C1 segment of cervical spinal cord (tissue), 14 donors: ENCODE data around the gene CAVIN4.

Experiments
- DNase-seq, 14 donors: peaks; one replicate each; lab custom pipeline; 2025; lab: John Stamatoyannopoulos, UW

CAVIN4 gene

DNA sequence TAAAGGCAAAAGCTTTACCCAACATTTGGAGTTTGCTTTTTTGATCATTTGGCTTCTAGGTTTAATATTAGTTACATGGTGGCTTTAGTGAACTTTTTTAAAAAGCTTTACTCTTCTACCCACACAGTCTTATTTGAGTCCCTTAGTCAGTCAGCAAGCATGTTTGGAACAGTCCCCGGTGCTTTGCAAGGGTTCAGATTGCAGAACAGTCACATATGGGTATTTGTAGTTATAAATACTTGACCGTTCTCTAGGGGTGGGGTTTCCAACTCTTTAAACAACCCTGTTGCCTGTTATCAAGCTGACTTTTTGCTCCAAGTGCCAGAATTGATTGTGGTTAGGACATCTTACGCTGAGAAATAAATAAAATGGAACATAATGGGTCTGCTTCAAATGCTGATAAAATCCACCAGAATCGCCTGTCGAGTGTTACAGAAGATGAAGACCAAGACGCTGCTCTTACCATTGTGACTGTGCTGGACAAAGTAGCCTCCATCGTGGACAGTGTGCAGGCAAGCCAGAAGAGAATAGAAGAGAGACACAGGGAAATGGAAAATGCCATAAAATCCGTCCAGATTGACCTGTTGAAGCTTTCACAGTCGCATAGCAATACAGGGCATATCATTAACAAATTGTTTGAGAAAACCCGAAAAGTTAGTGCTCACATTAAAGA lies at the start of gene CAVIN4:
TSS of gene CAVIN4 (plus strand) at position 304 of the 673 bp plus-strand sequence. CDS start at position 369, 65 bp downstream.
- no peak for DNase-seq

DNA sequence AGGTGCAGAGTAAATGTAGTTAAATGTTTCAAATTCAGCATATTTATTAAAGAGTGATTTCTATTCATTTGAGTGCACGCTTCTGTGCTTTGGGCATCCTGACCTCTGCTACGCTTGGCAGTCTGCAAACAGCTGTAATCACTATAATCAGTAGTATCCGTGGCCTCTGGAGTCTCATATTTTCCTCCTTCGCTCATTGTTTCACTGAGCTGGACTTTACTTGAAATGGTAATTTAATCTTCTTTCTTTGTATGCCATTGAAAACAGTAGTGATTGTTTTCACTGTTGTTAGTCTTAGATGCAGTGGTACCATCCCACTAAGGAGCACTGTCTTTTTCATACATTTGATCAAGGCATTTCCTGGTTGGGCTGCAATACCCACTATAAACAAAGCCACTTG lies 43.5 kb upstream of the CAVIN4 start:
- no peak for DNase-seq

- no peak for DNase-seq
These were observed 37.6 kb upstream of the CAVIN4 start for GRCh38 chr9:100540327-100540726.

GRCh38 chr9:100549048-100549447 lies 28.8 kb upstream of the CAVIN4 start:
- no peak for DNase-seq

GRCh38 chr9:100554935-100555401 lies 22.9 kb upstream of the CAVIN4 start:
- peak in 6 of 14 donors; percentile 6 to 56 (median 38) for DNase-seq

DNA sequence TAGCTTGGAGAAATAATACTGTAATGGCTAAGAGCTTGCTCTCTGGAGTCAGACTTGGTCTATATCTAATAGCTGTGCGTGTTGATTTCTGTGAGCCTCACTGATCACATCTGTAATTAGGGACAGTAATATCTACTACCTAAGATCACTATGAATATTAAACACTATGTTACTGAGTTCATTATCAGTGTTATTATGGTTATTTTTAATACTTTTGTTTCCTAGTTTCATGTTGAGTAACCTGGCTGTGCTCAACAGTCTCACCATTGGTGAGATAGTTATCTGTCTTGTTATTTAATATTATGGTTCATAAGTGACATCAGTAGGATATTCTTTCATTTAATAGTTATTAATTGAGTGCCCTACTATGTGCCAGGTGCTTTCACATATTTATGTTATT lies 22.4 kb upstream of the CAVIN4 start:
- DNase-seq, result no peak

- no peak for DNase-seq
These were observed 20.8 kb upstream of the CAVIN4 start for GRCh38 chr9:100557053-100557452.

GRCh38 chr9:100561256-100561655 lies 16.6 kb upstream of the CAVIN4 start:
- no peak for DNase-seq

DNA sequence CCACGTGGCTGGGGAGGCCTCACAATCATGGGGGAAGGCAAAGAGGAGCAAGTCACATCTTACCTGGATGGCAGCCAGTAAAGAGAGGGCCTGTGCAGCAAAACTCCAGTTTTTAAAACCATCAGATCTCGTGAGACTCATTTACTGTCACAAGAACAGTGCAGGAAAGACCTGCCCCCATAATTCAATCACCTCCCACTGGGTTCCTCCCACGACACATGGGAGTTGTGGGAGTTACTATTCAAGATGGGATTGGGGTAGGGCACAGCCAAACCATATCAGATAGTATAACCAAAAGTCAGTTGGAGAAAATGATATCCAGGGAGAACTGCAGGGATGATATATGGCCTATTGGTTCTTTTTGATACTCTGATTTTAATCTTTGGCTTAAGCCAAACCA lies 10.0 kb upstream of the CAVIN4 start:
- DNase-seq, result no peak

GRCh38 chr9:100573655-100574260 lies 4.1 kb upstream of the CAVIN4 start:
- DNase-seq, result no peak

- DNase-seq, result no peak
These were observed 2.9 kb upstream of the CAVIN4 start for GRCh38 chr9:100575006-100575405.

DNA sequence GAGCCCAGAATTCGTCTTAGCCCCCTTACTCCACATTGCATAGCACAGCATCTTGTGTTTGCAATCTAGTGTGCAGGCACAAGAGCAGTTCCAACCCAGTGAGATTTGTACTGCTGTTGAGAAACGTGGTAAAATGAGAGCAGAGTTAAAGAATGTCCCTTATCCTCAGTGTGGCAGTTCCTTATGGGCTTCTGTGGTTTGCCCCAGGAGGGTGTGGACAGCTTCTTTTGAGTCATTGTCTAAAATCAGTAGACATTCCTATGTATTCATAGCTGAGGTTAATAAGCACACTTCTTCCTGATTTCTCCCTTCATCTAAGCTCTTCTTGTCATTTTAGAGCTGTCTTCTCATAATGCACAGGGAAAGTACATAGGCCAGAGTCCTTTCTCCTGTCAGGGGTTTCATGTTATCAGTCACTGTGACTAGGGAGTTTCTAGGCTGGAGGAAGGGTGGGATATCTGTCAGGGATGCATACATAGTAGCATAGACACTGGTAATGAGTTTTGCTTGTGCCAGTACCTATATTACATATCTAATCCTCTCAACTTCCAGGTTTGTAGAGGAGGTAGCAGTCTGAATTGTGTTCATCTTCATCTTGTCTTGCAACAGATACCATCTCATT lies 2.0 kb upstream of the CAVIN4 start:
- no peak for DNase-seq

DNA sequence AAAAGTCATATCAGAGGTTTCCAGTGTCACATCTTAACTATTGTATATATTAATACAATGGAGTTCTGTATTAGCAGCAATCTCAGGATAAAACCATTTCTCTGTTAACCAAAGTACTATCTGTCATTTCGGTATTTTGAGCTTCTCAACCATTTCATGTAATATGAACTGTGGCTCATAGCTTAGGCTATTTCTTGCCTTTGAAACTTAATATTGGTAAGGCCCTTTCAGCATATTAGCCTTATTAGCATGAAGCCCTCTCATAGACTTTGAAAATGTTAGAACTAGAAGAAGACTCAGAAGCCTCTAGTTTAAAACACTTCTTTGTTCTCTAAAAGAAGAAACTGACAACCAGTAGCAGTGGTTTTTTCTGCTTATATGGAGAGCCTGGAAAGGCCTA lies 731 bp downstream of the CAVIN4 start:
- DNase-seq, result no peak

DNA sequence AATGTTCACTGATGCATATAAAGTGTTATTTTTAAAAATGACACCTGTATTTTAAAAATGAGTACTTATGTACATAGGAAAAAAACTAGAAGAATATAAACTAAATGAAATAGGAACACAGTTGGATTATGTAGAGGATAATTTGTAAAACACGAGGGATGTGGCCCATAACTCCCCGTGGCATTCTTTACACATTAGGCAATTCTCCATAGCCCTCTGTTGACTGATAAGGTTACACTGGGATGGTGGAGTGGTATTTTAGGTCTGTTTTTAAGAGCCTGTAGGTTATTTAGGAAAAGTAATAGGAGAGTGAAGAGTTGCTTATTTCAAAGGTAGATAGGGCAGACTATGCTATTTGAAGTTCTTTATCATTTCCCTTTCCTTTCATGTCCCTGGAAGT lies 1.8 kb downstream of the CAVIN4 start:
- DNase-seq, result no peak

DNA sequence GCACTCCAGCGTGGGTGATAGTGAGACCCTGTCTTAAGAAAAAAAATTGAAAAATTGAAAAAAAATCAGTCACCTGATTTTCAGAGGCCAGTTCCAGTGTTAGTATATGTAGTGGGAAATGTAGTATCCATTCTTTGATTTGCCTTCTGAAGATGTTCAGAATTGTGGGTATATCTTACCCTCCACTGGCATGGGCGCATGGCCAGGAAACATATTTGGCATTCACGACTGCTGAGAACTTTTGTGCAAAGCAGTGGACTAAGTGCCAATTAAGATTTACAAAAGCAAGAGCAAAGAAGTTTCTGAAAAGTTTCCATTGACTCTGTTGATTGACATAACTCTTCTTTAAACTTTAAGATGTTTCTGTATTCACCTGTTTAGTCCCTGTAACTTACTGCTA lies 2.4 kb downstream of the CAVIN4 start:
- no peak for DNase-seq

DNA sequence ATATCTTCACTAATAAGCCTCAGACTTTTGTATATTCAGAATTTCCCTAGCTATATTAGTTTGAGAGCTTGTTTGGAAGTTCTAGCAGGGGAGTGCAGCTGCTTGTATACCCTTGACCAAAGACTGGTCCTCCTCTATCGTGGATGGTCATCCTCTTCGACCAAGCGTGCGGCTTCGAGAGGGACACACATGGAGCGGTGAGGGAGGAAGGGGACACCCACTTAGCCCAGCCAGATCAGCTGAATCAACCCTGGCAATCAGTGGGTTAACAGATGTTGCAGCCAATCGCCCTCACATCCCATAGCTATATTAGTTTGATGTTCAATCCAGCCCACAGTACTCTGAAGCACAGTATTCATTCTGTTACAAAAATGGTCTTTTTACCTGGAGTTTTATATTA lies 3.2 kb downstream of the CAVIN4 start:
- DNase-seq, result no peak

DNA sequence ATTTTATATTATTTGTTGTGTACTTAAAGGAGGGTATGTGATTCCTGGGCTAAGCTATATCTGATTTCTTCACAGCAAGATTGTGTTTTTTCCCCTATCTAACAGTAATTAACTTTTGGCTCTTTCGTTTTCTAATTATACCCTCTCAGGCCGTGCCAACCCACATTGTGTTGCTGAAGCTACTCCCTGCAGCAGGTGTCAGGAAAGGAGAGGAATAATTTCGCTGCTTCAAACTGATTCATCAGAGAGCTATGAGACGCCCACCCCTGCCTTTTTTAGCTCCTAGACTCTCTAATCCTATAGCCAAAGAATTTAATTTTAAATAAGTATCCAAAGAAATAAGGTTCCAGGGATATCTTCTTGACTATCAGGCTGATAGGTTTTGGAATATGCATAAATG lies 3.8 kb downstream of the CAVIN4 start:
- no peak for DNase-seq

GRCh38 chr9:100583014-100583802 lies 5.3 kb downstream of the CAVIN4 start:
- no peak for DNase-seq

GRCh38 chr9:100584951-100585350 lies 7.1 kb downstream of the CAVIN4 start:
- DNase-seq, result no peak

GRCh38 chr9:100586093-100586492 lies 8.2 kb downstream of the CAVIN4 start:
- DNase-seq, result no peak

- DNase-seq, result no peak
These were observed 9.5 kb downstream of the CAVIN4 start for GRCh38 chr9:100587375-100587774.

- no peak for DNase-seq
These were observed 11.7 kb downstream of the CAVIN4 start for GRCh38 chr9:100589582-100589981.
